GM18519 (cell line): ENCODE measurements around the gene NOPCHAP1.
"Not testable (repeated sequence)": the region's sequence is repeated elsewhere in the genome, so short reads cannot be mapped to it uniquely, and the experiment has no call there.

Experiments
- ATAC-seq: cut with Tn5 transposase; IDR thresholded peaks from one replicate; pipeline ENCODE4 v1.9.1; 2021; ENCODE audit warnings: mild to moderate bottlenecking, moderate library complexity; ENCODE audit not compliant: unreplicated experiment, low FRiP score

The NOPCHAP1 gene

GRCh38 chr12:104986022-104986941 lies at the start of gene NOPCHAP1:
Gene NOPCHAP1 (plus strand): TSS chr12:104986316. CDS start chr12:104986353, 37 bp downstream.
- ATAC-seq: peak; percentile 68

GRCh38 chr12:104938371-104938770 lies 47.7 kb upstream of the NOPCHAP1 start:
- no peak for ATAC-seq

GRCh38 chr12:104939089-104939488 lies 47.0 kb upstream of the NOPCHAP1 start:
- ATAC-seq: no peak

- ATAC-seq: no peak
Measured at GRCh38 chr12:104941454-104941853, 44.7 kb upstream of the NOPCHAP1 start.

- ATAC-seq: no peak
Measured at GRCh38 chr12:104942075-104942474, 44.0 kb upstream of the NOPCHAP1 start.

GRCh38 chr12:104943401-104943800 lies 42.7 kb upstream of the NOPCHAP1 start:
- ATAC-seq: not testable (repeated sequence)

GRCh38 chr12:104944252-104944651 lies 41.9 kb upstream of the NOPCHAP1 start:
- no peak for ATAC-seq

- not testable (repeated sequence) for ATAC-seq
Measured at GRCh38 chr12:104948716-104949115, 37.4 kb upstream of the NOPCHAP1 start.

- ATAC-seq: no peak
Measured at GRCh38 chr12:104951759-104952509, 34.2 kb upstream of the NOPCHAP1 start.

GRCh38 chr12:104952816-104953215 lies 33.3 kb upstream of the NOPCHAP1 start:
- ATAC-seq: no peak

GRCh38 chr12:104953323-104953722 lies 32.8 kb upstream of the NOPCHAP1 start:
- ATAC-seq: no peak

- no peak for ATAC-seq
Measured at GRCh38 chr12:104955703-104956102, 30.4 kb upstream of the NOPCHAP1 start.

GRCh38 chr12:104956870-104957718 lies 29.0 kb upstream of the NOPCHAP1 start:
- ATAC-seq: no peak

- peak; percentile 16 for ATAC-seq
Measured at GRCh38 chr12:104957719-104958000, 28.5 kb upstream of the NOPCHAP1 start.

GRCh38 chr12:104958001-104958804 lies 27.9 kb upstream of the NOPCHAP1 start, which contains the start of gene SLC41A2:
Gene SLC41A2 (minus strand): TSS chr12:104958290. CDS start chr12:104928527, 29,763 bp downstream.
- peak; percentile 45 for ATAC-seq

GRCh38 chr12:104958805-104959334 lies 27.2 kb upstream of the NOPCHAP1 start:
- no peak for ATAC-seq

- no peak for ATAC-seq
Measured at GRCh38 chr12:104959335-104959841, 26.7 kb upstream of the NOPCHAP1 start.

GRCh38 chr12:104960464-104960863 lies 25.7 kb upstream of the NOPCHAP1 start:
- no peak for ATAC-seq

GRCh38 chr12:104963757-104964156 lies 22.4 kb upstream of the NOPCHAP1 start:
- ATAC-seq: no peak
